Panc1 (cell line): ENCODE results near the gene KLF9. TPM values are rescaled to one million over a fixed set of nuclear protein-coding genes. Genes with fewer than 3 reads are reported as not detected.

ENCODE experiments used
- ATAC-seq: fragments of 200-7000 bp; cut with Tn5 transposase; 2 replicates; pipeline ENCODE4 v1.9.1; 2020; ENCODE audit warnings: mild to moderate bottlenecking, moderate library complexity
- BruUV-seq: library from RNA; stranded (reverse); fragments of 400-500 nt; replicated peaks from 2 replicates; lab custom pipeline; 2021; lab: Mats Ljungman, UMichigan
- CTCF ChIA-PET: fragments of 300-600 bp; sonication (Branson Sonifier 250); formaldehyde crosslinking; loops from one replicate; lab custom pipeline; 2022; ENCODE audit warnings: antibody characterized with exemption; lab: Charles Lee
- POLR2A ChIA-PET: fragments of 300-600 bp; sonication (Branson Sonifier 250); formaldehyde crosslinking; loops from one replicate; lab custom pipeline; 2022; ENCODE audit warnings: antibody characterized with exemption; lab: Charles Lee
- DNase-seq: peaks from one replicate; pipeline ENCODE4 v3.0.0-alpha.2; 2010; ENCODE audit warnings: low read depth, low spot score
- H3K27ac ChIP-seq: 2 replicates; pipeline ENCODE4 v1.5.1; 2011; ENCODE audit warnings: mild to moderate bottlenecking, low read length, inconsistent platforms
- H3K27me3 ChIP-seq: fragments of 200-500 bp; sonication (Bioruptor generic); 2 replicates; pipeline ENCODE4 v1.6.0; 2014; ENCODE audit warnings: low read length, inconsistent platforms; ENCODE audit not compliant: control insufficient read depth, insufficient read depth
- H3K36me3 ChIP-seq: fragments of 200-500 bp; sonication (Bioruptor generic); 2 replicates; pipeline ENCODE4 v1.5.1; 2014; ENCODE audit warnings: inconsistent platforms, mild to moderate bottlenecking, low read length, moderate library complexity; ENCODE audit not compliant: control insufficient read depth, insufficient read depth
- H3K4me1 ChIP-seq: 2 replicates; pipeline ENCODE4 v1.5.1; 2011; ENCODE audit warnings: inconsistent platforms, mild to moderate bottlenecking, low read length, moderate library complexity; ENCODE audit not compliant: control insufficient read depth, insufficient read depth
- H3K4me3 ChIP-seq, 2 experiments: 2 replicates each; pipeline ENCODE4 v1.5.1; 2011 to 2012; ENCODE audit warnings: low read depth in 2 of 2, low read length in 2 of 2, mild to moderate bottlenecking in 2 of 2, inconsistent platforms in 1 of 2, moderate library complexity in 1 of 2
- H3K9me3 ChIP-seq: fragments of 200-500 bp; sonication (Bioruptor generic); 2 replicates; pipeline ENCODE4 v1.5.1; 2014; ENCODE audit warnings: low read depth, mild to moderate bottlenecking, inconsistent platforms, low read length, moderate library complexity; ENCODE audit not compliant: control insufficient read depth, insufficient read depth
- POLR2AphosphoS5 ChIP-seq: IDR thresholded peaks from 2 replicates; pipeline ENCODE4 v1.6.1; 2012; ENCODE audit warnings: mild to moderate bottlenecking, low read depth, low read length, moderate library complexity
- SIN3A ChIP-seq: IDR thresholded peaks from 2 replicates; pipeline ENCODE4 v1.6.1; 2012; ENCODE audit warnings: low read depth, mild to moderate bottlenecking, low read length, moderate library complexity, borderline replicate concordance; ENCODE audit not compliant: insufficient read depth
- TCF7L2 ChIP-seq: IDR thresholded peaks from 2 replicates; pipeline ENCODE4 v1.6.1; 2011; ENCODE audit warnings: mild to moderate bottlenecking, low read depth, low read length, inconsistent platforms
- in situ Hi-C: cut with HindIII; loops from 2 replicates; pipeline ENCODE4 v1.10.0; 2016; ENCODE audit warnings: low sequenced_read_pairs, low pct_unique_long_range_greater_than_20kb
- intact Hi-C: fragments of 100-400 bp; cut with micrococcal nuclease; formaldehyde crosslinking; loops from one replicate; pipeline ENCODE4 v1.10.0; 2022; ENCODE audit not compliant: unreplicated experiment
- total RNA-seq: library from RNA; stranded (reverse); gene quantifications from one replicate; pipeline ENCODE4 v1.2.1, GENCODE V29; 2021; ENCODE audit not compliant: unreplicated experiment
- TF ChIP-seq, protein P1 (sequence below), 2 experiments: IDR thresholded peaks; 2 replicates each; pipeline ENCODE4 v1.6.1; 2011 to 2012; ENCODE audit warnings: low read depth in 2 of 2, control low read depth in 1 of 2, low read length in 1 of 2, mild to moderate bottlenecking in 1 of 2, moderate library complexity in 1 of 2; ENCODE audit not compliant: insufficient read depth in 1 of 2
- TF ChIP-seq, protein P2 (sequence below): fragments of 450-650 bp; IDR thresholded peaks from 2 replicates; pipeline ENCODE4 v1.5.1; 2017; ENCODE audit warnings: mild to moderate bottlenecking

The KLF9 gene
- total RNA-seq, 1 experiment from 2014 or later: 0.95 TPM

DNA sequence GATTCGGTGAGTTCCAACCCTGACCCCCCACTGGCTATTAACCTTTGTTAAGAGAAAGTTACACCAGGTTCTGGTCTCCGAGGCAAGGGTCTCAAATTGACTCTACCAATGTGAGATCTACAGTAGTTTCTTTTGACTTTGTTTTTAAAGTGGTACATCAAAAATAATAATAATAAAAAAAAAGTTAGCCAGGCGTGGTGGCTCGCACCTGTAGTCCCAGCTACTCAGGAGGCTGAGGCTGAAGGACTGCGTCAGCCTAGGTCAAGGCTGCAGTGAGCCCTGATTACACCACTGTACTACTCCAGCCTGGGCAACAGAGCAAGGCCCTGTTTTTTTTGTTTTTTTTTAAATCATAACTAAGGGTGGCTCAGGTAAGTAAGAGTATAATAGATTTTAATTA, 1.0 kb upstream of the KLF9 start:
- intact Hi-C loops (no loop called here), in situ Hi-C loops (no loop called here)
- no TSS peak for BruUV-seq

DNA sequence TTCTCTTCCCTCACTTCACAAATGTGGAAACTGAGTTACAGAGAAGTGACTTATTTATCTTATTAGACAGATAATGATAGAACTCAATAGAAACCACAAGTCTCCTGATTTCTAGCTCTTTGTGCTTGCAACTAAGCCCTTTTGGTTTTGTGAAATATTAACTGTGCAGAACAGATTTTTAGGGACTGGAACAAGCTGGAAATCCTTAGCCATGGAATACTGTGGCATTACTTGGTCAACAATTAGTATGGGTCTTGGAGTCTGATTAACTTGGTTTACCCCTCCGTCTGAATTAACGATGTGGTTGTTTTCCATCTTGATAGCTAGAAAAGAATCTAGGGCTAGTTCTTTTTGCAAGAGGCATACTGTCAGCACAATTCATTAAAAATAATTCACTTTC, 584 bp upstream of the KLF9 start:
- ATAC-seq: no peak

More for the DNA sequence above, 1.0 kb upstream of the KLF9 start:
- no peaks in the 10 kb centered on the region for H3K27me3 ChIP-seq
- ChIA-PET POLR2A (no interaction called here), CTCF (no interaction called here)
- DNase-seq: no peak
- H3K27ac ChIP-seq: no peak overlapping the region
- no peak for ATAC-seq
- TF ChIP-seq TCF7L2 (no peak), SIN3A (no peak), POLR2AphosphoS5 (no peak)
- TF ChIP-seq, protein P1, sequence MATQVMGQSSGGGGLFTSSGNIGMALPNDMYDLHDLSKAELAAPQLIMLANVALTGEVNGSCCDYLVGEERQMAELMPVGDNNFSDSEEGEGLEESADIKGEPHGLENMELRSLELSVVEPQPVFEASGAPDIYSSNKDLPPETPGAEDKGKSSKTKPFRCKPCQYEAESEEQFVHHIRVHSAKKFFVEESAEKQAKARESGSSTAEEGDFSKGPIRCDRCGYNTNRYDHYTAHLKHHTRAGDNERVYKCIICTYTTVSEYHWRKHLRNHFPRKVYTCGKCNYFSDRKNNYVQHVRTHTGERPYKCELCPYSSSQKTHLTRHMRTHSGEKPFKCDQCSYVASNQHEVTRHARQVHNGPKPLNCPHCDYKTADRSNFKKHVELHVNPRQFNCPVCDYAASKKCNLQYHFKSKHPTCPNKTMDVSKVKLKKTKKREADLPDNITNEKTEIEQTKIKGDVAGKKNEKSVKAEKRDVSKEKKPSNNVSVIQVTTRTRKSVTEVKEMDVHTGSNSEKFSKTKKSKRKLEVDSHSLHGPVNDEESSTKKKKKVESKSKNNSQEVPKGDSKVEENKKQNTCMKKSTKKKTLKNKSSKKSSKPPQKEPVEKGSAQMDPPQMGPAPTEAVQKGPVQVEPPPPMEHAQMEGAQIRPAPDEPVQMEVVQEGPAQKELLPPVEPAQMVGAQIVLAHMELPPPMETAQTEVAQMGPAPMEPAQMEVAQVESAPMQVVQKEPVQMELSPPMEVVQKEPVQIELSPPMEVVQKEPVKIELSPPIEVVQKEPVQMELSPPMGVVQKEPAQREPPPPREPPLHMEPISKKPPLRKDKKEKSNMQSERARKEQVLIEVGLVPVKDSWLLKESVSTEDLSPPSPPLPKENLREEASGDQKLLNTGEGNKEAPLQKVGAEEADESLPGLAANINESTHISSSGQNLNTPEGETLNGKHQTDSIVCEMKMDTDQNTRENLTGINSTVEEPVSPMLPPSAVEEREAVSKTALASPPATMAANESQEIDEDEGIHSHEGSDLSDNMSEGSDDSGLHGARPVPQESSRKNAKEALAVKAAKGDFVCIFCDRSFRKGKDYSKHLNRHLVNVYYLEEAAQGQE (IDR thresholded peaks at IDR 0.05; ENCODE audit: insufficient read depth in 1 of 2, low read depth in 2 of 2, low read length in 1 of 2): no peak
- TF ChIP-seq, protein P2, sequence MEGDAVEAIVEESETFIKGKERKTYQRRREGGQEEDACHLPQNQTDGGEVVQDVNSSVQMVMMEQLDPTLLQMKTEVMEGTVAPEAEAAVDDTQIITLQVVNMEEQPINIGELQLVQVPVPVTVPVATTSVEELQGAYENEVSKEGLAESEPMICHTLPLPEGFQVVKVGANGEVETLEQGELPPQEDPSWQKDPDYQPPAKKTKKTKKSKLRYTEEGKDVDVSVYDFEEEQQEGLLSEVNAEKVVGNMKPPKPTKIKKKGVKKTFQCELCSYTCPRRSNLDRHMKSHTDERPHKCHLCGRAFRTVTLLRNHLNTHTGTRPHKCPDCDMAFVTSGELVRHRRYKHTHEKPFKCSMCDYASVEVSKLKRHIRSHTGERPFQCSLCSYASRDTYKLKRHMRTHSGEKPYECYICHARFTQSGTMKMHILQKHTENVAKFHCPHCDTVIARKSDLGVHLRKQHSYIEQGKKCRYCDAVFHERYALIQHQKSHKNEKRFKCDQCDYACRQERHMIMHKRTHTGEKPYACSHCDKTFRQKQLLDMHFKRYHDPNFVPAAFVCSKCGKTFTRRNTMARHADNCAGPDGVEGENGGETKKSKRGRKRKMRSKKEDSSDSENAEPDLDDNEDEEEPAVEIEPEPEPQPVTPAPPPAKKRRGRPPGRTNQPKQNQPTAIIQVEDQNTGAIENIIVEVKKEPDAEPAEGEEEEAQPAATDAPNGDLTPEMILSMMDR: no peak
- H3K4me3 ChIP-seq: no peak overlapping the region
- H3K36me3 ChIP-seq: no peaks in the 10 kb centered on the region; the same call in 1 of the 2 replicates
- H3K9me3 ChIP-seq: no peaks in the 10 kb centered on the region
- 0 out of 2 replicates have a peak, but pooled peaks cover 3% of the 10 kb centered on the region for H3K4me1 ChIP-seq

More for the DNA sequence above, 584 bp upstream of the KLF9 start:
- TF ChIP-seq SIN3A: no peak
- TF ChIP-seq POLR2AphosphoS5: no peak
- TF ChIP-seq, protein P2: no peak
- TF ChIP-seq, protein P1 (IDR thresholded peaks at IDR 0.05; ENCODE audit: insufficient read depth in 1 of 2, low read depth in 2 of 2, low read length in 1 of 2): no peak
- TF ChIP-seq TCF7L2: no peak
- Histone ChIP-seq H3K4me3 (no peak overlapping the region; a peak in 1 of 4 replicates), H3K36me3 (no peaks in the 10 kb centered on the region; the same call in 1 of the 2 replicates), H3K27me3 (no peaks in the 10 kb centered on the region), H3K4me1 (0 out of 2 replicates have a peak, but pooled peaks cover 3% of the 10 kb centered on the region), H3K9me3 (no peaks in the 10 kb centered on the region), H3K27ac (no peak overlapping the region)
- in situ Hi-C loops: no loop called here
- intact Hi-C loops: no loop called here
- BruUV-seq: no TSS peak
- ChIA-PET CTCF (no interaction called here), POLR2A (interaction anchor here (0.7 kb wide), 1 partner anchor 10 kb away, joined by 3 read pairs; no protein-coding TSS in a partner anchor)
- no peak for DNase-seq
